ENCODE results near the gene MTM1. TPM values are rescaled to one million over a fixed set of nuclear protein-coding genes. Genes with fewer than 3 reads are reported as not detected.

MTM1 gene
- total RNA-seq, 1 donor from 2014 or later, result 28.4 TPM

DNA sequence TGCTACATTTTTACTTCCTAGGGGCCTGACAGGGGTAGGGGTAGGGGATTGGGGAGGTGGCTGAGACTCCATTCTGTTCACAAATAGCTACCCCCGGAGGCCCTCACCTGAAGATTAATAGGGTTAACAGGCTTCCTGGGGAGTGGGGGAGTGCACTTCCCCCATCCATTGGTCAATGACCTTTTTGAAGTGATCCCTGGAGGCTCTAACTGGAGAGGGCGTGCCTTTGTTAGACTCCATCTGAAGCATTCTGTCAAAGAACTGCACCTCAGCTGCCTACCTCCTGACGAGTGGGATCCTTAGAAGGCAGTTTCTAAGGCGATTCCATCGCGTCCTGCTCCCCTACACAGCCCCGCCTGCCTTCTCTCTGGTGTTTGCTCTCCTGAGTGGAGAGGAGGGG is 10.0 kb upstream of the MTM1 start:
- intact Hi-C loops (cut with DNase I), result no loop called here
- DNase-seq (no peak), ATAC-seq (no peak)
- H3K4me1 ChIP-seq, result no peaks in the 10 kb centered on the region
- TF ChIP-seq, protein P1, sequence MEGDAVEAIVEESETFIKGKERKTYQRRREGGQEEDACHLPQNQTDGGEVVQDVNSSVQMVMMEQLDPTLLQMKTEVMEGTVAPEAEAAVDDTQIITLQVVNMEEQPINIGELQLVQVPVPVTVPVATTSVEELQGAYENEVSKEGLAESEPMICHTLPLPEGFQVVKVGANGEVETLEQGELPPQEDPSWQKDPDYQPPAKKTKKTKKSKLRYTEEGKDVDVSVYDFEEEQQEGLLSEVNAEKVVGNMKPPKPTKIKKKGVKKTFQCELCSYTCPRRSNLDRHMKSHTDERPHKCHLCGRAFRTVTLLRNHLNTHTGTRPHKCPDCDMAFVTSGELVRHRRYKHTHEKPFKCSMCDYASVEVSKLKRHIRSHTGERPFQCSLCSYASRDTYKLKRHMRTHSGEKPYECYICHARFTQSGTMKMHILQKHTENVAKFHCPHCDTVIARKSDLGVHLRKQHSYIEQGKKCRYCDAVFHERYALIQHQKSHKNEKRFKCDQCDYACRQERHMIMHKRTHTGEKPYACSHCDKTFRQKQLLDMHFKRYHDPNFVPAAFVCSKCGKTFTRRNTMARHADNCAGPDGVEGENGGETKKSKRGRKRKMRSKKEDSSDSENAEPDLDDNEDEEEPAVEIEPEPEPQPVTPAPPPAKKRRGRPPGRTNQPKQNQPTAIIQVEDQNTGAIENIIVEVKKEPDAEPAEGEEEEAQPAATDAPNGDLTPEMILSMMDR (IDR thresholded peaks at IDR 0.05), result no peak
- H3K4me3 ChIP-seq, result no peak overlapping the region
- no peaks in the 10 kb centered on the region for H3K36me3 ChIP-seq
- H3K9me3 ChIP-seq, result no peaks in the 10 kb centered on the region
- no peak overlapping the region for H3K27ac ChIP-seq
- no peaks in the 10 kb centered on the region for H3K27me3 ChIP-seq

DNA sequence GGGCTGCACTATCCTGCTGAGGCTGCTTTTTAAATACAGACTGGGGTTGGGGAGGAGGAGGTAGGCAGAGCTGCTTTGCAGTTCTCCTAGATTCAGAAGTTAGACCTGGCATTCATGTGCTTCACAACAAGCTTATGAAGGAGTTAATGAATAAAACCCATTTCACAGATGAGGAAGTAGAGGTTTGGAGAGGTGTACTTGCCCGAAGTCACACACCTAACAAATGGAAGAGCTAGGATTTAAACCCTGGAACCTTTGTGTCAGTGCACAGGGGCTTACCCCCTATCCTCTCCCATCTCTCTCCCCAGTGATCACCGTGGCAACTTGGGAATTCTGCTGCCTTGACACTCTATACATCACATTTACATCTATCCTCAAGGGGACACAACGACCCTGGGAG is 3.6 kb upstream of the MTM1 start:
- no peaks in the 10 kb centered on the region for H3K27me3 ChIP-seq
- no peaks in the 10 kb centered on the region for H3K36me3 ChIP-seq
- TF ChIP-seq, protein P1 (IDR thresholded peaks at IDR 0.05), result no peak
- ATAC-seq (no peak), DNase-seq (no peak)
- no peak overlapping the region for H3K4me3 ChIP-seq
- H3K9me3 ChIP-seq, result no peaks in the 10 kb centered on the region
- no peaks in the 10 kb centered on the region for H3K4me1 ChIP-seq
- H3K27ac ChIP-seq, result no peak overlapping the region
- intact Hi-C loops (cut with DNase I), result no loop called here

DNA sequence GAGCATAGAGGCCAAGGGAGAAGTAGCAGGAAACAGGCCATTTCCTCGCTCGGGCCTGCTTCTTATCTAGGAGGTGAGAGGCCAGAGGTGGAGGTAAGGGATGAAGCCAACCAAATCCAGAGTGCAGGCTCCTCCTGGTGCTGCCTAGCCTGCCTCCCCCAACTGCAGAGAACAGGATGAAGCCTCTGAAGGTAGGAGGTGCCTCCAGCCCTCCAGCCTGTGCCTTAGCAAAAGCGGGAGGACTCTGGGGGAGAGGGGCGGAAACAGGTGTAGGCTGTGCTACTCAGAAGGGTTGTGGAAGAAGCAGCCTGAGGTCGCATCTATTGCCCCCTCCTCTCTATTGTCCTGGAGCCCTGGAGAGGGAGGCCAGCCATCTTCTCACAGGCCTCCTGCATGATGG is 2.9 kb upstream of the MTM1 start:
- no peak for DNase-seq
- no peak for ATAC-seq

DNA sequence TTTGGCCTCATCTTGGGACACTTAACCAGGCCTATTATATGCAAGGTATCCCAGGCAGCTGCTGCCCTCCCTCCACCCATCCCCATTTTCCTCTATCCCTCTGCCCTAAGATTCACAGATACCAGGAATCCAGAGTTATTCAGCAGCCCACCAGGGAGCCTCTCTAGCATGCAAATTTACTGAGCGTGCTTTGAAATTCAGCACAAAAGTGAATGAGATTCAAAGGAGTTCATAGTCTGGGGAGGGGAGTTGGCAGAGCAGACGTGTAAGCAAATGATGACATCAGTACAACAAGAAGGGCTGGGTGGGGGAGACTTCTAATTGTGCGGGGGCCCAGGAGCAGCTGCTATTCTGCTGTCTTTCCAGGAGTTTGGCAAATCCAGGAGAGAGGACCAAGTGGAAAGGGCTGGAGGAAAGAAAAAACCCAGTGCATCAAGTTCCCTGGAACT is 1.7 kb upstream of the MTM1 start:
- H3K27me3 ChIP-seq, result no peaks in the 10 kb centered on the region
- H3K9me3 ChIP-seq, result no peaks in the 10 kb centered on the region
- TF ChIP-seq, protein P1 (IDR thresholded peaks at IDR 0.05), result no peak
- intact Hi-C loops (cut with DNase I), result no loop called here
- DNase-seq (no peak), ATAC-seq (no peak)
- no peak overlapping the region for H3K27ac ChIP-seq
- peaks cover 1% of the 10 kb centered on the region for H3K4me1 ChIP-seq
- no peak overlapping the region for H3K4me3 ChIP-seq
- no peaks in the 10 kb centered on the region for H3K36me3 ChIP-seq

More for the DNA sequence above, 2.9 kb upstream of the MTM1 start:
- no peaks in the 10 kb centered on the region for H3K4me1 ChIP-seq
- H3K27ac ChIP-seq, result no peak overlapping the region
- no peak overlapping the region for H3K4me3 ChIP-seq
- intact Hi-C loops (cut with DNase I), result no loop called here
- TF ChIP-seq, protein P1 (IDR thresholded peaks at IDR 0.05), result no peak
- H3K27me3 ChIP-seq, result no peaks in the 10 kb centered on the region
- H3K36me3 ChIP-seq, result no peaks in the 10 kb centered on the region
- no peaks in the 10 kb centered on the region for H3K9me3 ChIP-seq

DNA sequence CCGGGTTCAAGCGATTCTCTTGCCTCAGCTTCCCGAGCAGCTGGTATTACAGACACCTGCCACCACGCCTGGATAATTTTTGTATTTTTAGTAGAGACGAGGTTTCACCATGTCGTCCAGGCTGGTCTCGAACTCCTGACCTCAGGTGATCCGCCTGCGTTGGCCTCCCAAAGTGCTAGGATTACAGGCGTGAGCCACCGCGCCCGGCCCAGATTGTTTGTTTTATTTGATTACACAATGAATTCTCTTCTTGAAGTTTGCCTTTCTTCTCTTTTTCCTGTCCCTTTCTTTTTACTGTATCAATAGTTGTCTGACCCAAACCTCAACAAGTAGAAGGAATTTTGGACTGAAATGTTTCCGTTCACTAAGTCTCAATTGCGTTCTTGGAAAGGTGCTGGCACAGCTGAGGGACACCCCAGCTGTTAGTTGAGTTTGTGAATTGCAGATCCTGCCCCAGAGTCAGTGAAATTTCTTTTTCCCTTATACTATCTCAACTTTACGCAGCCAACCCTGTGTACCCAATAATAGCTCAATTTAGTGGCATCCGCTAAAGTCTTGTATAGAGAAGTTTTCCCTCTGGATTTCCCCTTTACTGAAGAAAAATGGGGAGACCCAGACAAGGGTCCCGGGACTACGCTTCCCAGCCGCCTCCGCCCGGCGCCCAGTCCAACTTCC is 639 bp upstream of the MTM1 start:
- Histone ChIP-seq H3K36me3 (no peaks in the 10 kb centered on the region), H3K9me3 (no peaks in the 10 kb centered on the region), H3K27me3 (no peaks in the 10 kb centered on the region), H3K4me3 (peak overlapping the region; percentile 29), H3K4me1 (peaks cover 10% of the 10 kb centered on the region), H3K27ac (peak overlapping the region; percentile 24)
- DNase-seq (no peak), ATAC-seq (no peak)
- intact Hi-C loops (cut with DNase I), result no loop called here
- TF ChIP-seq, protein P1 (IDR thresholded peaks at IDR 0.05), result no peak

DNA sequence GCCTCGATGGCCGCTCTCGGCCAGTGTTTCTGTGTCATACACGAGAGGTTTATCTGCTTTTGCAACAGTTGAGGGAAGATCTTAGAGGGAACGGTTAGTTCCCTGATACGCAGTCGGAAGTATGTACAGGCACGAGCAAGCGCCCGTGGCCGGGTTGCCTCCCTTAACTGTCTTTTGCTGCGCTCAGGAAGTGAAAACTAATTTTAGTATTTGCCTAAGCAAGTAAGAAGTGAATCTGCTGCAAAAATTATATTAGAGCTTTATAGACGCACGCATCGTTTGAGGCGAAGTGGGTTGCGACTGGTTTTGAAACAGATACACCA is 695 bp downstream of the MTM1 start:
- H3K27ac ChIP-seq, result peak overlapping the region; percentile 85
- H3K27me3 ChIP-seq, result no peaks in the 10 kb centered on the region
- TF ChIP-seq, protein P1 (IDR thresholded peaks at IDR 0.05), result no peak
- peak overlapping the region; percentile 62 for H3K4me3 ChIP-seq
- intact Hi-C loops (cut with DNase I), result no loop called here
- peak; percentile 71 for DNase-seq
- ATAC-seq, result peak; percentile 39
- H3K4me1 ChIP-seq, result peaks cover 17% of the 10 kb centered on the region
- no peaks in the 10 kb centered on the region for H3K36me3 ChIP-seq
- H3K9me3 ChIP-seq, result no peaks in the 10 kb centered on the region

Measured in upper lobe of right lung (tissue), 1 donor.